GM18873 (cell line): ENCODE measurements around the gene USH1C.

Experiments
- ATAC-seq: cut with Tn5 transposase; IDR thresholded peaks from one replicate; pipeline ENCODE4 v1.9.1; 2021; ENCODE audit warnings: mild to moderate bottlenecking, moderate library complexity, moderate number of reproducible peaks; ENCODE audit not compliant: unreplicated experiment, low FRiP score

Gene USH1C

GRCh38 chr11:17528906-17529843 is 15.0 kb downstream of the USH1C start:
- no peak for ATAC-seq

GRCh38 chr11:17528181-17528691 is 16.0 kb downstream of the USH1C start:
- ATAC-seq: no peak

GRCh38 chr11:17527628-17527995 is 16.6 kb downstream of the USH1C start:
- ATAC-seq: no peak

- ATAC-seq: no peak
Measured at GRCh38 chr11:17526931-17527627, 17.1 kb downstream of the USH1C start.

GRCh38 chr11:17526326-17526725 is 17.9 kb downstream of the USH1C start:
- no peak for ATAC-seq

- ATAC-seq: no peak
Measured at GRCh38 chr11:17525570-17525969, 18.6 kb downstream of the USH1C start.

- no peak for ATAC-seq
Measured at GRCh38 chr11:17524221-17524620, 20.0 kb downstream of the USH1C start.

GRCh38 chr11:17522655-17523054 is 21.6 kb downstream of the USH1C start:
- ATAC-seq: no peak

GRCh38 chr11:17521106-17521900 is 22.9 kb downstream of the USH1C start:
- no peak for ATAC-seq

GRCh38 chr11:17519061-17519885 is 24.9 kb downstream of the USH1C start:
- no peak for ATAC-seq

- ATAC-seq: no peak
Measured at GRCh38 chr11:17518366-17518765, 25.9 kb downstream of the USH1C start.

GRCh38 chr11:17517186-17517585 is 27.0 kb downstream of the USH1C start:
- ATAC-seq: no peak

GRCh38 chr11:17516551-17517150 is 27.6 kb downstream of the USH1C start:
- no peak for ATAC-seq

- ATAC-seq: no peak
Measured at GRCh38 chr11:17515443-17516176, 28.6 kb downstream of the USH1C start.

GRCh38 chr11:17514476-17514875 is 29.7 kb downstream of the USH1C start:
- no peak for ATAC-seq

GRCh38 chr11:17513853-17514252 is 30.4 kb downstream of the USH1C start:
- no peak for ATAC-seq

GRCh38 chr11:17512101-17512500 is 32.1 kb downstream of the USH1C start:
- ATAC-seq: no peak

GRCh38 chr11:17511571-17511970 is 32.6 kb downstream of the USH1C start:
- ATAC-seq: no peak
